K562 (cell line): ENCODE results near the gene OR2A12. TPM values are rescaled to one million over a fixed set of nuclear protein-coding genes. Genes with fewer than 3 reads are reported as not detected.
A peak's percentile ranks its signal among the peaks of the same experiment; 100 is the strongest.

ENCODE experiments used
- ATAC-seq: fragments of 200-7000 bp; cut with Tn5 transposase; 3 replicates; pipeline ENCODE4 v1.9.1; 2020; ENCODE audit warnings: moderate library complexity
- BruUV-seq: library from RNA; stranded (reverse); fragments of 400-500 nt; replicated peaks from 2 replicates; lab custom pipeline; 2021; lab: Mats Ljungman, UMichigan
- CTCF ChIA-PET: fragments of 300-600 bp; formaldehyde crosslinking; extraction: SDS; loops from one replicate; lab custom pipeline; 2021; ENCODE audit warnings: low intra/inter-chr PET ratio; lab: Yijun Ruan, JAX
- POLR2A ChIA-PET: fragments of 300-600, 350-650 bp; sonication (Branson Sonifier 250); formaldehyde crosslinking; extraction: SDS; loops from one replicate; lab custom pipeline; 2021; ENCODE audit warnings: antibody characterized with exemption, inconsistent platforms; lab: Yijun Ruan, JAX
- DNase-seq, 4 experiments: peaks; one replicate each; pipeline versions ENCODE4 v3.0.0 to v3.0.0-alpha.2; 2011 to 2018; ENCODE audit warnings: low spot score in 3 of 4, mixed read lengths in 3 of 4; ENCODE audit errors: extremely low read depth in 1 of 4
- FAIRE-seq: peaks from 2 replicates; lab custom pipeline; 2011; peaks lifted over from hg19 to GRCh38; lab: Jason Lieb, UNC
- H2AFZ ChIP-seq: 2 replicates; pipeline ENCODE4 v1.6.0; 2011; ENCODE audit warnings: low read depth, low read length, control low read depth, inconsistent platforms
- H3K27ac ChIP-seq: fragments of 200-600 bp; 3 replicates; pipeline ENCODE4 v1.8.0; 2011; ENCODE audit warnings: low read depth, mild to moderate bottlenecking, control low read depth, inconsistent platforms, low read length, moderate library complexity, mixed read lengths; ENCODE audit errors: extremely low read depth
- H3K27me3 ChIP-seq, 2 experiments: fragments of 300-600 bp in 1 of 2; 2 replicates in 1 of 2; 3 replicates in 1 of 2; pipeline versions ENCODE4 v1.6.0 to v1.8.0; 2011; ENCODE audit warnings: inconsistent platforms in 2 of 2, low read length in 2 of 2, mild to moderate bottlenecking in 1 of 2, mixed read lengths in 1 of 2, moderate library complexity in 1 of 2; ENCODE audit not compliant: control insufficient read depth in 2 of 2, insufficient read depth in 2 of 2
- H3K36me3 ChIP-seq: fragments of 300-600 bp; 3 replicates; pipeline ENCODE4 v1.8.0; 2011; ENCODE audit warnings: mild to moderate bottlenecking, low read length, inconsistent platforms; ENCODE audit not compliant: control insufficient read depth, insufficient read depth
- H3K4me1 ChIP-seq, 2 experiments: fragments of 200-600 bp in 1 of 2; replicated peaks in 1 of 2; 2 replicates in 1 of 2; 3 replicates in 1 of 2; pipeline versions ENCODE4 v1.5.1 to v1.8.0; 2011; ENCODE audit warnings: inconsistent platforms in 2 of 2, low read length in 2 of 2, mild to moderate bottlenecking in 1 of 2, mixed read lengths in 1 of 2, moderate library complexity in 1 of 2; ENCODE audit not compliant: control insufficient read depth in 2 of 2, insufficient read depth in 2 of 2
- H3K4me2 ChIP-seq: 2 replicates; pipeline ENCODE4 v1.6.1; 2011; ENCODE audit warnings: low read length, control low read depth, inconsistent platforms, mixed read lengths; ENCODE audit not compliant: insufficient read depth
- H3K4me3 ChIP-seq: fragments of 200-600 bp; sonication (generic), shearing (Covaris generic); 2 replicates; pipeline ENCODE4 v1.5.1; 2016; ENCODE audit warnings: control low read depth, inconsistent platforms
- H3K79me2 ChIP-seq: fragments of 200-600 bp; 3 replicates; pipeline ENCODE4 v1.8.0; 2011; ENCODE audit warnings: low read length, inconsistent platforms; ENCODE audit not compliant: control insufficient read depth, insufficient read depth
- H3K9ac ChIP-seq, 2 experiments: 2 replicates each; pipeline versions ENCODE4 v1.6.0 to v1.6.1; 2011; ENCODE audit warnings: low read depth in 2 of 2, low read length in 2 of 2, control low read depth in 1 of 2, inconsistent platforms in 1 of 2, mild to moderate bottlenecking in 1 of 2, mixed read lengths in 1 of 2; ENCODE audit not compliant: insufficient read depth in 1 of 2
- H3K9me1 ChIP-seq: one replicate; pipeline ENCODE4 v1.6.0; 2011; ENCODE audit warnings: inconsistent platforms, mild to moderate bottlenecking, low read length, moderate library complexity; ENCODE audit not compliant: control insufficient read depth, insufficient read depth
- H3K9me3 ChIP-seq: replicated peaks from 2 replicates; pipeline ENCODE4 v1.5.1; 2011; ENCODE audit warnings: low read depth, low read length, inconsistent platforms; ENCODE audit not compliant: control insufficient read depth, insufficient read depth
- H4K20me1 ChIP-seq: replicated peaks from 2 replicates; pipeline ENCODE4 v1.6.1; 2011; ENCODE audit warnings: low read length, inconsistent platforms, mixed read lengths; ENCODE audit not compliant: control insufficient read depth, insufficient read depth
- CHD7 ChIP-seq: fragments of 200-600 bp; sonication (generic); IDR thresholded peaks from one replicate; pipeline ENCODE4 v1.6.1; 2012; ENCODE audit warnings: mild to moderate bottlenecking, low read depth, low read length, inconsistent platforms
- WHSC1 ChIP-seq: IDR thresholded peaks from one replicate; pipeline ENCODE4 v1.6.1; 2012; ENCODE audit warnings: low read length, control low read depth, inconsistent platforms
- WGBS: fragments of 100-300 bp; shearing (Covaris generic); methylation state at CpG from one replicate; pipeline ENCODE4 v1.1.6; 2016; ENCODE audit warnings: low coverage, mixed read lengths; ENCODE audit not compliant: insufficient coverage; ENCODE audit errors: missing lambda C conversion rate; 5-methylcytosine and 5-hydroxymethylcytosine counted together
- in situ Hi-C: fragments of 300-500 bp; cut with MboI; formaldehyde crosslinking; loops from 4 replicates; pipeline ENCODE4 v1.15.0; 2018; ENCODE audit warnings: inconsistent platforms, mixed read lengths
- intact Hi-C: fragments of 100-400 bp; cut with micrococcal nuclease; formaldehyde crosslinking; loops from 2 replicates; pipeline ENCODE4 v1.14.2; 2022
- polyA plus RNA-seq, 8 experiments: library from polyadenylated mRNA; depleted of rRNA in 4 of 8; stranded (reverse) in 5 of 8; unstranded in 3 of 8; fragments of >200 nt; fragmentation: Nextera tagmentation in 2 of 8; fragmentation: Illumina TruSeq in 1 of 8; extraction: Ambion mirVana in 2 of 8; extraction: Trizol in 1 of 8; gene quantifications; 2 replicates each; pipeline versions ENCODE4 v1.2.1 to v1.2.3, GENCODE V29; 2011 to 2014; ENCODE audit warnings: inconsistent platforms in 1 of 8, missing spikeins in 1 of 8
- total RNA-seq, 7 experiments: library from RNA; depleted of rRNA in 6 of 7; stranded (reverse); fragments of >200 nt in 6 of 7; fragmentation: Illumina TruSeq in 2 of 7; extraction: Trizol in 2 of 7; gene quantifications; 2 replicates each; pipeline versions ENCODE4 v1.2.1 to v1.2.3, GENCODE V29; 2011 to 2021; ENCODE audit warnings: low replicate concordance in 1 of 7

OR2A12 gene
- total and polyA plus RNA-seq, 9 of the 15 experiments (the other 6 are each of a cell fraction or from before 2014, with no cell fraction given) = not detected

DNA sequence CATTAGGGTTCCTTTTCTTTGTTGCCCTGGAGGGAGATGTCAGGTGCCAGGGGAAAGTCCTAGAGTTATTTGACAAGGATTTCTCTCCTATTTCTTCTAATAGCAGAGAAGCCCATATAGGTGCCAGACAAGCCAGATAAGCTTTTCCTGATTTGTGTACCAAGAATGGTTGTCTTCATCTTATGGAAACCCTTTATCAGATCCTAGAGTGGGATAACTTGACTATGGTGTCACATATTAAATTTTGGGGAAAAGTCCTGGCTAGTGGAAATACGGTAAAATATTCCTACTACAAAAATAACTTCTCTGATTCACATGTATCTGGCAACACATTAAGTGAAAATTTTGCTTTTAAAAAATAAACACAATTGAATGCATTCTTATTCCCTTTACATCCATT lies 1.2 kb downstream of the OR2A12 start:
- FAIRE-seq (no peak), ATAC-seq (no peak), DNase-seq (no peak)
- POLR2A ChIA-PET = interaction anchor here (1.2 kb wide), 1 partner anchor 7 kb away, joined by 3 read pairs; no protein-coding TSS in a partner anchor
- Histone ChIP-seq H3K4me2 (no peak overlapping the region), H3K9me1 (no peaks in the 10 kb centered on the region), H3K79me2 (no peaks in the 10 kb centered on the region), H4K20me1 (no peaks in the 10 kb centered on the region), H3K4me3 (no peak overlapping the region), H3K27me3 (no peaks in the 10 kb centered on the region), H3K36me3 (no peaks in the 10 kb centered on the region), H3K9ac (no peak overlapping the region), H3K27ac (no peak overlapping the region), H3K4me1 (no peaks in the 10 kb centered on the region), H2AFZ (no peak overlapping the region), H3K9me3 (no peaks in the 10 kb centered on the region)
- CTCF ChIA-PET = no interaction called here
- TF ChIP-seq WHSC1 (no peak), CHD7 (peak; percentile 86)
- intact Hi-C loops = no loop called here
- no TSS peak for BruUV-seq
- in situ Hi-C loops = no loop called here
- WGBS = 5% methylated on average over 1 of the region's 1 CpG
